ENCODE results near the gene GFOD2. TPM values are rescaled to one million over a fixed set of nuclear protein-coding genes. Genes with fewer than 3 reads are reported as not detected.

Gene GFOD2
- total RNA-seq, 1 donor from 2014 or later = 86.7 TPM

DNA sequence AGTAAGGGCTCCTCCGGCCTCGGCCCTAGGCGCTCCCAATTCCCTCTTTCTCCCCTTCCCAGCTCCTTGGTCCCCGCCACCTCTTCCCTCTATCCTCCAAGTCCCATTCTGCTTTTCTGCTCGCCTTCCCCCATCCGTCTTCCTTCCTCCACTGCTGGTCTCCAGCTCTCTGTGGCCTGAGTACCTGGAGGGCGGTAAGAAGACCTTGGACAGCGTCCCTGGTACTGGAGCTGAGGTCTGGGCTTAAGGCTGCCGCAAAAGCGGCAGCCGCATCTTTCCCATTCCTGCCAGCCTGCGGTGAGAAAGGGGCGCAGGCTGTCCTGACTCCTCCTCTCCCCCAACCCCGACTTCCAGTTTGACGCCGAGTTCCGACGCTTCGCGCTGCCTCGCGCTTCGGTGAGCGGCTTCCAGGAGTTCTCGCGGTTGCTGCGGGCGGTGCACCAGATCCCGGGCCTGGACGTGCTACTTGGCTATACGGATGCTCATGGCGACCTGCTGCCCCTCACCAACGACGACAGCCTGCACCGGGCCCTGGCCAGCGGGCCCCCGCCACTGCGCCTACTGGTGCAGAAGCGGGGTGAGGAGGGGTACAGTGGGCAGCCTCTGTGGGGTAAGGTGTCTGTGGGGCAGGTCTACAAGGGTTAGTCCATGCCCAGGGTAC lies 57.9 kb downstream of the GFOD2 start:
- Mint-ChIP-seq H3K9me3 (ENCODE audit: unreplicated experiment) (peaks cover 7% of the 10 kb centered on the region), H3K4me3 (ENCODE audit: unreplicated experiment) (peak overlapping the region; percentile 95), H3K27me3 (ENCODE audit: unreplicated experiment) (peaks cover 20% of the 10 kb centered on the region), H3K36me3 (ENCODE audit: unreplicated experiment) (no peaks in the 10 kb centered on the region), H3K27ac (ENCODE audit: unreplicated experiment) (peak overlapping the region; percentile 75), H3K4me1 (ENCODE audit: low read depth, unreplicated experiment) (peaks cover 14% of the 10 kb centered on the region)
- TF ChIP-seq, protein P1, sequence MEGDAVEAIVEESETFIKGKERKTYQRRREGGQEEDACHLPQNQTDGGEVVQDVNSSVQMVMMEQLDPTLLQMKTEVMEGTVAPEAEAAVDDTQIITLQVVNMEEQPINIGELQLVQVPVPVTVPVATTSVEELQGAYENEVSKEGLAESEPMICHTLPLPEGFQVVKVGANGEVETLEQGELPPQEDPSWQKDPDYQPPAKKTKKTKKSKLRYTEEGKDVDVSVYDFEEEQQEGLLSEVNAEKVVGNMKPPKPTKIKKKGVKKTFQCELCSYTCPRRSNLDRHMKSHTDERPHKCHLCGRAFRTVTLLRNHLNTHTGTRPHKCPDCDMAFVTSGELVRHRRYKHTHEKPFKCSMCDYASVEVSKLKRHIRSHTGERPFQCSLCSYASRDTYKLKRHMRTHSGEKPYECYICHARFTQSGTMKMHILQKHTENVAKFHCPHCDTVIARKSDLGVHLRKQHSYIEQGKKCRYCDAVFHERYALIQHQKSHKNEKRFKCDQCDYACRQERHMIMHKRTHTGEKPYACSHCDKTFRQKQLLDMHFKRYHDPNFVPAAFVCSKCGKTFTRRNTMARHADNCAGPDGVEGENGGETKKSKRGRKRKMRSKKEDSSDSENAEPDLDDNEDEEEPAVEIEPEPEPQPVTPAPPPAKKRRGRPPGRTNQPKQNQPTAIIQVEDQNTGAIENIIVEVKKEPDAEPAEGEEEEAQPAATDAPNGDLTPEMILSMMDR (IDR thresholded peaks at IDR 0.05; ENCODE audit: partially characterized antibody, unreplicated experiment) = no peak
- peak; percentile 59 for DNase-seq

DNA sequence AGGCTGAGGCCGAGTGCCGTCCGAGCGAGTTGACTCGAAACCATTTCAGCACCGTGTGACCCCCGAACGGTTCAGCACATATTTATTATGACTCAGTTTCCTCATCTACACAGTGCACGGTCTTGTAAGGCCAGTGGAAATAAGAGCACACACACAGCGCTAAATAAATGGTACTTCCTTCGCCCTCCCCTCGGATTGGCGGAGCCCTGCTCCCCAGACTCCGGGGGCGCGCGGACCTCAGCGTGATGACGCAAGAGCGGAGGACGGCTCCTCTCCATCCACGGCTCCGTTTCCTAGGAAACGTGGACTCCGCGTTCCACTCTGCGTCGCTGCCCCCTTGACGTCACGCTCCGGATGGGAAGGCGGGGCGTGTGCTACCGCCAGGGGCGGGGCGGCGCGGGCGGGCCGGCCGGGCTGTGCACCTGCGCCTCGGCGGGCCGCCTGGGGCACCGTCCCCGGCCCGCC lies 58.5 kb downstream of the GFOD2 start, which contains the start of gene PARD6A:
Gene PARD6A, plus strand, starts transcription at position 397 of the 465 bp plus-strand sequence. CDS start 79 bp downstream, outside the sequence.
- Mint-ChIP-seq H3K4me1 (ENCODE audit: low read depth, unreplicated experiment) (peaks cover 14% of the 10 kb centered on the region), H3K36me3 (ENCODE audit: unreplicated experiment) (peaks cover 3% of the 10 kb centered on the region), H3K27ac (ENCODE audit: unreplicated experiment) (peak within 1 kb of the TSS; percentile 82), H3K4me3 (ENCODE audit: unreplicated experiment) (peak within 1 kb of the TSS; percentile 95), H3K9me3 (ENCODE audit: unreplicated experiment) (peaks cover 8% of the 10 kb centered on the region), H3K27me3 (ENCODE audit: unreplicated experiment) (peaks cover 22% of the 10 kb centered on the region)
- TF ChIP-seq, protein P1 (IDR thresholded peaks at IDR 0.05; ENCODE audit: partially characterized antibody, unreplicated experiment) = no peak
- peak; percentile 96 for DNase-seq

DNA sequence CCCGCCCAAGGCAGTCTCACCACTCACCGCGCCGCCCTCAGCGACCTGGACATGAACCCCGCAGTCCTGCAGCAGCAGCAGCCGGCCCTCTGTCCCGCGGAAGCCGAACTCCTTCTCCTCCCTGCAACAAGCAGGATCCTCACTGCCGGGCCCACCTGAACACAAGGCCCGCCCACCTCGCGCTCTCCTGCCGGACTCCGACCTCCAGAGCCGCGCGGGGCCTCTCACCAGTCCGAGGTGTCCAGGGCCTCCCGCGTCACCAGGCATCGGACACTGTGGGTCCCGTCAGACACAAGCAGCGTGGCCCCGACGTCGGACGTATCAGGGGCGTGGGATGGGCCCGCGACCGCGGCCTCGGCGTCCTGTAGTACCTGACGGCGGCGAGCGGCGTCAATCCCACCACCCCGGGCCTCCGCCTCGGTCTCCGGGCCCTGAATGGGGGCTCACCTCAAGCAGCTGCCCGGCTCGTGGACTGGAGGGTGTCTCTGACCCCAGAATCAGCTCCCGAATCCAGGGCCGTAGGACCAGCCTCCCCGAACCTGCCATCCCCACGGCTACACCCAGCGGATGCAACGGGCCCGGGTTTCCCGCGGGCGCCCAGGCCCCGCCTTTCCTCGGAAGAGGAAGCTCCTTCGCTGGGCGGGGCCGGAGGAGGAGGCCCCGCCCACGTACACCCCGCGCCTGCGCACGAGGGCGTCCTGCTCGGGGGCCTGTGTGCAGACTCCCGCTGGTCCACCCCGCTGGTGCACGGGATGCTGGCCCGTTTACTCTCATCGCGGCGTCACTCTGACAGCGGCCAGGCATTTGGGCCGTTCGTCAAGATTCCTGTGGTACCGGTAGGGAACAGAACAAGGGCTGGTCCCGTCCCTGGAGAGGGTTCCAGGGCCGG lies 59.2 kb downstream of the GFOD2 start, which contains the start of gene ACD:
Gene ACD, minus strand, starts transcription at position 586 of the 889 bp plus-strand sequence. Its CDS starts 40 bp downstream, at position 546.
- Mint-ChIP-seq H3K36me3 (ENCODE audit: unreplicated experiment) (peaks cover 5% of the 10 kb centered on the region), H3K4me3 (ENCODE audit: unreplicated experiment) (peak within 1 kb of the TSS; percentile 95), H3K4me1 (ENCODE audit: low read depth, unreplicated experiment) (peaks cover 11% of the 10 kb centered on the region), H3K27ac (ENCODE audit: unreplicated experiment) (peak within 1 kb of the TSS; percentile 82), H3K27me3 (ENCODE audit: unreplicated experiment) (peaks cover 21% of the 10 kb centered on the region), H3K9me3 (ENCODE audit: unreplicated experiment) (peaks cover 8% of the 10 kb centered on the region)
- TF ChIP-seq, protein P1 (IDR thresholded peaks at IDR 0.05; ENCODE audit: partially characterized antibody, unreplicated experiment) = no peak
- DNase-seq = peak; percentile 89

DNA sequence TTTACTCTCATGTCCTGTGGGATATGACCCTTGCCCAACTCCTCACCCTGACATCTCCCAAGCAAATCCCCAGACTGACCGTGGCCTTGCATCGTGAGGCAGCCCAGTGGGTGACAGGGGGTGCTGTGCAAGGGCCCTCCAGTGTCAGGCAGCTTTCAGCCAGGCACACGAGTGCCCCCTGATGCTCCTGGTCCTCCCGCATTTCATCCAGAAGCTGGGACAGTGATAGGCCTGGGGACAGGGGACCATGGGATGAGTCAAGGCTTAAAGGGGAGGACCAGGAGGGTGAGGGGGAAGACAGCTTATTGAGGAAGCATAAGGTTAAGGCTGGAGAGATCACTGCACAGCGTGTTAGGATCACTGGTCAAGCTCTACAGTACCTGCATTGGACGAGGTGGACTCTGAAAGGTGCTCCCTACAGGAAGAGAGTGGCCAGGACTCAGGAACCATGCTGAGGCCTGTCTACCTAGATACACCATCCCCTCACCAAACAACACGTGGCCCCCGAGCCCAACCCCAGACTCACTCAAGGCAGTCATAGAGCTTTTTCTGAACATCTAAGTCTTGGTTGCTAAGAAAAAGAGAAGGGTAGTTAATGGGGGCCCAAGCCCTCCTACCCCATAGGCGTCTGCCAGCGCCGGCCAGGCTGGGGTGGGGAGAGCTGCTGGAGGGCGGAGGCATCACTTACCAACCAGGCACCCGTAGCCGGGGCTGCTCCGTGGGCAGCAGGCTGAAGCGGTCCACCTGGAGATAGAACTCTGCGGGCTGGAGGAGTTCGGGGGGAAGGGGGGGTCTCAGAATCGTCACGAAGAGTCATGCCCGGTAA lies 60.1 kb downstream of the GFOD2 start:
- H3K9me3 Mint-ChIP-seq (ENCODE audit: unreplicated experiment) = peaks cover 8% of the 10 kb centered on the region
- H3K36me3 Mint-ChIP-seq (ENCODE audit: unreplicated experiment) = peaks cover 5% of the 10 kb centered on the region
- no peak for DNase-seq
- no peak overlapping the region for H3K27ac Mint-ChIP-seq (ENCODE audit: unreplicated experiment)
- peaks cover 16% of the 10 kb centered on the region for H3K27me3 Mint-ChIP-seq (ENCODE audit: unreplicated experiment)
- H3K4me3 Mint-ChIP-seq (ENCODE audit: unreplicated experiment) = peak overlapping the region; percentile 85
- TF ChIP-seq, protein P1 (IDR thresholded peaks at IDR 0.05; ENCODE audit: partially characterized antibody, unreplicated experiment) = no peak
- H3K4me1 Mint-ChIP-seq (ENCODE audit: low read depth, unreplicated experiment) = peaks cover 3% of the 10 kb centered on the region

Measured in glutamatergic neuron (in vitro differentiated cells).